Measurements from ENCODE around the gene RNF208. TPM values are rescaled to one million over a fixed set of nuclear protein-coding genes. Genes with fewer than 3 reads are reported as not detected.
"Not testable (repeated sequence)": the region's sequence is repeated elsewhere in the genome, so short reads cannot be mapped to it uniquely, and the experiment has no call there.

The RNF208 gene
- 1.4 TPM for total RNA-seq

- DNase-seq = no peak
Observed at GRCh38 chr9:137222190-137223077, at the start of gene RNF208. Gene RNF208, minus strand, starts transcription at chr9:137222240. Its CDS starts 1,028 bp downstream, at chr9:137221212.

GRCh38 chr9:137271696-137272076, 49.6 kb upstream of the RNF208 start:
- DNase-seq = no peak

GRCh38 chr9:137270929-137271695, 49.1 kb upstream of the RNF208 start:
- no peak for DNase-seq

GRCh38 chr9:137269231-137269772, 47.3 kb upstream of the RNF208 start:
- no peak for DNase-seq

GRCh38 chr9:137268538-137269201, 46.6 kb upstream of the RNF208 start:
- DNase-seq = no peak

- no peak for DNase-seq
Observed at GRCh38 chr9:137267933-137268355, 45.9 kb upstream of the RNF208 start.

GRCh38 chr9:137266585-137267453, 44.8 kb upstream of the RNF208 start:
- no peak for DNase-seq

- DNase-seq = no peak
Observed at GRCh38 chr9:137266162-137266527, 44.1 kb upstream of the RNF208 start.

GRCh38 chr9:137265496-137266161, 43.6 kb upstream of the RNF208 start:
- DNase-seq = no peak

GRCh38 chr9:137264067-137264466, 42.0 kb upstream of the RNF208 start:
- no peak for DNase-seq

GRCh38 chr9:137263506-137263905, 41.5 kb upstream of the RNF208 start:
- DNase-seq = no peak

- DNase-seq = no peak
Observed at GRCh38 chr9:137262909-137263285, 40.9 kb upstream of the RNF208 start.

- not testable (repeated sequence) for DNase-seq
Observed at GRCh38 chr9:137262173-137262908, 40.3 kb upstream of the RNF208 start.

- DNase-seq = no peak
Observed at GRCh38 chr9:137256856-137257255, 34.8 kb upstream of the RNF208 start.

- no peak for DNase-seq
Observed at GRCh38 chr9:137256362-137256761, 34.3 kb upstream of the RNF208 start.

- DNase-seq = no peak
Observed at GRCh38 chr9:137255448-137256114, 33.5 kb upstream of the RNF208 start.

- peak; percentile 90 for DNase-seq
Observed at GRCh38 chr9:137254624-137255447, 32.8 kb upstream of the RNF208 start, which contains the start of gene NELFB. Gene NELFB, plus strand, starts transcription at chr9:137255327.

GRCh38 chr9:137253717-137254623, 31.9 kb upstream of the RNF208 start:
- DNase-seq = no peak
